ENCODE results near the gene BCL6. TPM values are rescaled to one million over a fixed set of nuclear protein-coding genes. Genes with fewer than 3 reads are reported as not detected.

BCL6 gene
- total RNA-seq, 1 experiment from 2014 or later = 10.2 TPM

DNA sequence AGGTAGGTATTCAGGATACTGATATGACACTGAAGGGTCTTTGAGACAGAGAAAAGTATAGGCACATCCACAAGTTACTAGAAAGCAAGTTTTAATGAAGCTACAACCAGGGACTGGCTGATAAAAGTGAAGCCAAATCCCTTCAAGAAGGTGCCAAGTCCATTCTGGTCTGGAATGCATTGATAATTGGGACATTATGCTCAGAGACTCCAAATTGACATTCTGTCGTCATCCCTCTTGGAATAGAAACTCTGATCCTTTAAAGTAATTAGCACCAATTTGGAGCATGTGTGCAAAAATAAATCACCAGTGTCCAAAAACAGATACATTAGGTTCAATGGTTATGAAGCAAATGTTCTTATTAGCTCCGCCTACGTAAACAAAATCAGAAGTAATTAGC is 47.3 kb upstream of the BCL6 start:
- ATAC-seq (no peak), DNase-seq (ENCODE audit: low spot score) (no peak)
- H3K9me3 Mint-ChIP-seq = no peaks in the 10 kb centered on the region
- TF ChIP-seq TEAD1 (CRISPR knock-in tag; IDR thresholded peaks at IDR 0.05) = no peak
- TF ChIP-seq NR2C2 (CRISPR knock-in tag; IDR thresholded peaks at IDR 0.05) = no peak
- no peak for TF ChIP-seq MXD4 (CRISPR knock-in tag; IDR thresholded peaks at IDR 0.05; ENCODE audit: borderline replicate concordance)
- TF ChIP-seq USF1 (CRISPR knock-in tag; IDR thresholded peaks at IDR 0.05) = no peak
- no peak for TF ChIP-seq RORB (CRISPR knock-in tag; IDR thresholded peaks at IDR 0.05)
- TF ChIP-seq, protein P1, sequence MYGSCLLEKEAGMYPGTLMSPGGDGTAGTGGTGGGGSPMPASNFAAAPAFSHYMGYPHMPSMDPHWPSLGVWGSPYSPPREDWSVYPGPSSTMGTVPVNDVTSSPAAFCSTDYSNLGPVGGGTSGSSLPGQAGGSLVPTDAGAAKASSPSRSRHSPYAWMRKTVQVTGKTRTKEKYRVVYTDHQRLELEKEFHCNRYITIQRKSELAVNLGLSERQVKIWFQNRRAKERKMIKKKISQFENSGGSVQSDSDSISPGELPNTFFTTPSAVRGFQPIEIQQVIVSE (CRISPR knock-in tag; IDR thresholded peaks at IDR 0.05; ENCODE audit: borderline replicate concordance) = no peak
- TF ChIP-seq E2F1 (CRISPR knock-in tag; IDR thresholded peaks at IDR 0.05) = no peak
- no peak for TF ChIP-seq ZNF532 (CRISPR knock-in tag; IDR thresholded peaks at IDR 0.05; ENCODE audit: borderline replicate concordance)
- TF ChIP-seq SOX15 (CRISPR knock-in tag; IDR thresholded peaks at IDR 0.05) = no peak
- TF ChIP-seq AR (CRISPR knock-in tag; IDR thresholded peaks at IDR 0.05) = no peak
- no peaks in the 10 kb centered on the region for H3K27me3 Mint-ChIP-seq (ENCODE audit: low read depth)
- POLR2A ChIA-PET = no interaction called here
- CTCF ChIA-PET = no interaction called here
- no peaks in the 10 kb centered on the region for H3K36me3 Mint-ChIP-seq
- no peak overlapping the region for H3K4me3 Mint-ChIP-seq
- no peak overlapping the region for H3K27ac Mint-ChIP-seq
- H3K4me1 Mint-ChIP-seq = peaks cover 2% of the 10 kb centered on the region; the same call in 1 of the 2 replicates

DNA sequence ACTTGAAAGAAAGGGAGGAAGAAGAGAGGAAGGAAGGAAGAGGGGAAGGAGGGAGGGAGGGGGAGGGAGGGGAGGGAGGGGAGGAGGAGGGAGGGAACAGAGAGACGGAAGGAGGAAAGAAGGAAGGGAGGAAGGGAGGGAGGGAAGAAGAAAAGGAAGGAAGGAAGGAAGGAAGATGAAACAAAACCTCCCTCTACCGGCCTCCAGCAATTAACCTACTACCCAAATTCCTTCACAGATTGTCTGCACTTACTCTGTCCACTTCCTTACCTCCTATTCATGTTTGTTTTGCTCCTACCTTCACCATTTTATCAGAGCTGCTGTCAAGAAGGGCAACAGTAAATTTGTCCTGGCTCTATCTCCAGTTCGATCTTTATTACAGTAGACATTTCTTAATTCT is 44.6 kb upstream of the BCL6 start:
- peaks cover 2% of the 10 kb centered on the region; the same call in 1 of the 2 replicates for H3K4me1 Mint-ChIP-seq
- no peak for DNase-seq (ENCODE audit: low spot score)
- TF ChIP-seq E2F1 (CRISPR knock-in tag; IDR thresholded peaks at IDR 0.05) (no peak), NFYB (CRISPR knock-in tag; conservative IDR thresholded peaks at IDR 0.05; ENCODE audit: low read depth) (no peak), NR3C1 (CRISPR knock-in tag; conservative IDR thresholded peaks at IDR 0.05; ENCODE audit: low read depth) (no peak), CBFB (CRISPR knock-in tag; IDR thresholded peaks at IDR 0.05; ENCODE audit: low read depth) (no peak), ZNF219 (CRISPR knock-in tag; IDR thresholded peaks at IDR 0.05; ENCODE audit: borderline replicate concordance) (no peak), SOX15 (CRISPR knock-in tag; IDR thresholded peaks at IDR 0.05) (no peak), EMX1 (CRISPR knock-in tag; IDR thresholded peaks at IDR 0.05) (no peak), ZNF512 (CRISPR knock-in tag; IDR thresholded peaks at IDR 0.05; ENCODE audit: borderline replicate concordance) (no peak), ELF4 (CRISPR knock-in tag; IDR thresholded peaks at IDR 0.05; ENCODE audit: low read depth) (no peak), AFF4 (CRISPR knock-in tag; IDR thresholded peaks at IDR 0.05; ENCODE audit: borderline replicate concordance) (no peak)

More for the DNA sequence above, 44.6 kb upstream of the BCL6 start:
- ChIA-PET CTCF (no interaction called here), POLR2A (no interaction called here)
- H3K36me3 Mint-ChIP-seq = no peaks in the 10 kb centered on the region
- no peak overlapping the region for H3K27ac Mint-ChIP-seq
- no peak overlapping the region for H3K4me3 Mint-ChIP-seq
- H3K9me3 Mint-ChIP-seq = no peaks in the 10 kb centered on the region
- ATAC-seq = no peak
- H3K27me3 Mint-ChIP-seq (ENCODE audit: low read depth) = no peaks in the 10 kb centered on the region; the same call in 1 of the 2 replicates

Measured in WTC11 (cell line).